Trophoblast cell (in vitro differentiated cells and primary cell): ENCODE results near the gene SLC7A8.

Experiments used
- DNase-seq, 2 donors: peaks; one replicate each; pipeline ENCODE4 v3.0.0-alpha.2; 2016
- H2AFZ ChIP-seq: 2 replicates; pipeline ENCODE4 v1.6.1; 2013; ENCODE audit warnings: low read length, moderate library complexity, mild to moderate bottlenecking; ENCODE audit not compliant: insufficient read depth, poor library complexity
- H2AK5ac ChIP-seq: 2 replicates; pipeline ENCODE4 v1.6.1; 2013; ENCODE audit warnings: mild to moderate bottlenecking, low read length
- H2BK120ac ChIP-seq: 2 replicates; pipeline ENCODE4 v1.6.1; 2013; ENCODE audit warnings: low read length, mild to moderate bottlenecking, moderate library complexity; ENCODE audit not compliant: insufficient read depth, poor library complexity
- H2BK12ac ChIP-seq: 2 replicates; pipeline ENCODE4 v1.6.1; 2013; ENCODE audit warnings: mild to moderate bottlenecking, low read length, moderate library complexity
- H2BK5ac ChIP-seq: 2 replicates; pipeline ENCODE4 v1.6.1; 2013; ENCODE audit warnings: low read length, low read depth, moderate library complexity, mild to moderate bottlenecking; ENCODE audit not compliant: poor library complexity
- H3K14ac ChIP-seq: 2 replicates; pipeline ENCODE4 v1.6.1; 2013; ENCODE audit warnings: mild to moderate bottlenecking, low read length
- H3K18ac ChIP-seq: 2 replicates; pipeline ENCODE4 v1.6.1; 2013; ENCODE audit warnings: mild to moderate bottlenecking, low read length
- H3K23ac ChIP-seq: 2 replicates; pipeline ENCODE4 v1.6.1; 2013; ENCODE audit warnings: low read length
- H3K27ac ChIP-seq: 2 replicates; pipeline ENCODE4 v1.5.1; 2013; ENCODE audit warnings: low read depth, mild to moderate bottlenecking, inconsistent platforms, low read length, moderate library complexity
- H3K27me3 ChIP-seq: 2 replicates; pipeline ENCODE4 v1.6.1; 2013; ENCODE audit warnings: inconsistent platforms, mild to moderate bottlenecking, low read length, moderate library complexity; ENCODE audit not compliant: insufficient read depth
- H3K36me3 ChIP-seq, 2 experiments: 1 replicate in 1 of 2; 2 replicates in 1 of 2; pipeline ENCODE4 v1.6.1; 2013; ENCODE audit warnings: low read length in 2 of 2, mild to moderate bottlenecking in 2 of 2, moderate library complexity in 1 of 2; ENCODE audit not compliant: insufficient read depth in 2 of 2, control insufficient read depth in 1 of 2
- H3K4ac ChIP-seq: 2 replicates; pipeline ENCODE4 v1.6.1; 2013; ENCODE audit warnings: low read depth, mild to moderate bottlenecking, low read length, moderate library complexity
- H3K4me1 ChIP-seq, 2 experiments: 1 replicate in 1 of 2; 2 replicates in 1 of 2; pipeline ENCODE4 v1.6.1; 2013; ENCODE audit warnings: low read length in 2 of 2, mild to moderate bottlenecking in 2 of 2, moderate library complexity in 1 of 2; ENCODE audit not compliant: insufficient read depth in 2 of 2, control insufficient read depth in 1 of 2
- H3K4me2 ChIP-seq: 2 replicates; pipeline ENCODE4 v1.6.1; 2013; ENCODE audit warnings: inconsistent platforms, mild to moderate bottlenecking, low read length, moderate library complexity
- H3K4me3 ChIP-seq: 2 replicates; pipeline ENCODE4 v1.5.1; 2013; ENCODE audit warnings: mild to moderate bottlenecking, low read depth, low read length, inconsistent platforms
- H3K79me1 ChIP-seq: one replicate; pipeline ENCODE4 v1.6.1; 2013; ENCODE audit warnings: low read length
- H3K79me2 ChIP-seq: 2 replicates; pipeline ENCODE4 v1.6.1; 2013; ENCODE audit warnings: low read length, mild to moderate bottlenecking; ENCODE audit not compliant: control insufficient read depth, insufficient read depth, poor library complexity
- H3K9ac ChIP-seq: 2 replicates; pipeline ENCODE4 v1.6.1; 2013; ENCODE audit warnings: mild to moderate bottlenecking, low read length
- H3K9me3 ChIP-seq: 2 replicates; pipeline ENCODE4 v1.6.1; 2013; ENCODE audit warnings: low read depth, mild to moderate bottlenecking, control low read depth, inconsistent platforms, low read length; ENCODE audit not compliant: insufficient read depth
- H4K12ac ChIP-seq: 2 replicates; pipeline ENCODE4 v1.6.1; 2013; ENCODE audit warnings: low read depth, mild to moderate bottlenecking, low read length, moderate library complexity
- H4K8ac ChIP-seq: 2 replicates; pipeline ENCODE4 v1.6.1; 2013; ENCODE audit warnings: low read depth, mild to moderate bottlenecking, low read length, moderate library complexity
- H4K91ac ChIP-seq: one replicate; pipeline ENCODE4 v1.6.1; 2013; ENCODE audit warnings: low read depth, mild to moderate bottlenecking, low read length, moderate library complexity
- whole genome bisulfite sequencing: extraction: QIAGEN DNeasy Blood & Tissue Kit; methylation state at CpG from one replicate; pipeline ENCODE4 v1.1.7; 2013; ENCODE audit warnings: missing lambda C conversion rate; ENCODE audit not compliant: insufficient read length, insufficient coverage; ENCODE audit errors: extremely low coverage; 5-methylcytosine and 5-hydroxymethylcytosine counted together

Gene SLC7A8

GRCh38 chr14:23128969-23129758, 54.3 kb downstream of the SLC7A8 start:
- Histone ChIP-seq H4K91ac (no peak overlapping the region), H3K4me3 (no peak overlapping the region), H4K8ac (no peak overlapping the region), H2AK5ac (no peak overlapping the region), H3K14ac (no peak overlapping the region), H3K79me1 (no peaks in the 10 kb centered on the region), H2BK12ac (no peak overlapping the region), H3K9ac (no peak overlapping the region), H3K36me3 (peaks cover 26 to 27% of the 10 kb centered on the region in 2 experiments), H3K79me2 (no peaks in the 10 kb centered on the region), H2AFZ (no peak overlapping the region), H3K18ac (no peak overlapping the region), H3K27ac (no peak overlapping the region), H3K4me2 (no peak overlapping the region), H3K27me3 (no peaks in the 10 kb centered on the region), H4K12ac (no peak overlapping the region), H3K4ac (no peak overlapping the region), H2BK5ac (no peak overlapping the region), H3K4me1 (no peaks in the 10 kb centered on the region), H3K23ac (no peak overlapping the region), H3K9me3 (no peaks in the 10 kb centered on the region), H2BK120ac (no peak overlapping the region)
- WGBS = no CpG with 5 or more reads among the region's 7 CpGs
- DNase-seq = no peak

- Histone ChIP-seq H2AK5ac (no peak overlapping the region), H3K27me3 (no peaks in the 10 kb centered on the region), H2BK12ac (no peak overlapping the region), H2AFZ (no peak overlapping the region), H3K4me3 (no peak overlapping the region), H2BK120ac (no peak overlapping the region), H2BK5ac (no peak overlapping the region), H3K4me1 (no peaks in the 10 kb centered on the region), H3K79me2 (no peaks in the 10 kb centered on the region), H3K18ac (no peak overlapping the region), H4K91ac (no peak overlapping the region), H3K4ac (no peak overlapping the region), H3K9me3 (no peaks in the 10 kb centered on the region), H4K8ac (no peak overlapping the region), H3K14ac (no peak overlapping the region), H3K23ac (no peak overlapping the region), H3K4me2 (no peak overlapping the region), H3K79me1 (no peaks in the 10 kb centered on the region), H3K36me3 (peaks cover 26 to 27% of the 10 kb centered on the region in 2 experiments), H3K9ac (no peak overlapping the region), H3K27ac (no peak overlapping the region), H4K12ac (peak overlapping the region; percentile 12)
- DNase-seq = no peak
- WGBS = no CpG with 5 or more reads among the region's 3 CpGs
These were observed 55.6 kb downstream of the SLC7A8 start for GRCh38 chr14:23127861-23128260.

GRCh38 chr14:23126548-23127278, 56.7 kb downstream of the SLC7A8 start:
- no peak overlapping the region for H3K4ac ChIP-seq
- DNase-seq = no peak
- peak overlapping the region; percentile 43 for H3K4me3 ChIP-seq
- H3K18ac ChIP-seq = no peak overlapping the region
- H2BK120ac ChIP-seq = no peak overlapping the region
- H3K36me3 ChIP-seq = peaks cover 25 to 26% of the 10 kb centered on the region in 2 experiments
- no peak overlapping the region for H2BK5ac ChIP-seq
- no peaks in the 10 kb centered on the region for H3K4me1 ChIP-seq
- H3K27me3 ChIP-seq = no peaks in the 10 kb centered on the region
- H3K9me3 ChIP-seq = no peaks in the 10 kb centered on the region
- H3K4me2 ChIP-seq = no peak overlapping the region
- H2BK12ac ChIP-seq = no peak overlapping the region
- H3K79me2 ChIP-seq = no peaks in the 10 kb centered on the region
- no peak overlapping the region for H3K27ac ChIP-seq
- no peak overlapping the region for H3K9ac ChIP-seq
- no peak overlapping the region for H2AFZ ChIP-seq
- no peak overlapping the region for H3K23ac ChIP-seq
- H3K14ac ChIP-seq = no peak overlapping the region
- no peak overlapping the region for H4K91ac ChIP-seq
- no peaks in the 10 kb centered on the region for H3K79me1 ChIP-seq
- H4K8ac ChIP-seq = no peak overlapping the region
- H4K12ac ChIP-seq = no peak overlapping the region
- no peak overlapping the region for H2AK5ac ChIP-seq
- no CpG with 5 or more reads among the region's 8 CpGs for WGBS

- Histone ChIP-seq H3K27me3 (no peaks in the 10 kb centered on the region), H3K79me2 (no peaks in the 10 kb centered on the region), H3K4me2 (no peak overlapping the region), H3K27ac (no peak overlapping the region), H3K9me3 (no peaks in the 10 kb centered on the region), H3K4me3 (no peak overlapping the region), H2BK120ac (no peak overlapping the region), H3K4me1 (peaks cover 0 to 2% of the 10 kb centered on the region in 2 experiments), H2AK5ac (no peak overlapping the region), H4K8ac (no peak overlapping the region), H2AFZ (no peak overlapping the region), H3K4ac (no peak overlapping the region), H3K79me1 (no peaks in the 10 kb centered on the region), H3K23ac (no peak overlapping the region), H3K36me3 (peaks cover 19 to 21% of the 10 kb centered on the region in 2 experiments), H3K18ac (no peak overlapping the region), H4K12ac (no peak overlapping the region), H2BK5ac (no peak overlapping the region), H3K9ac (no peak overlapping the region), H4K91ac (no peak overlapping the region), H2BK12ac (no peak overlapping the region), H3K14ac (no peak overlapping the region)
- no CpG with 5 or more reads among the region's 9 CpGs for WGBS
- DNase-seq = no peak
These were observed 57.4 kb downstream of the SLC7A8 start for GRCh38 chr14:23125933-23126524.
